CD4-positive, alpha-beta T cell treated with Interleukin-6 for 4 hours (primary cell): ENCODE data around the gene PID1.
"Not testable (repeated sequence)": the region's sequence is repeated elsewhere in the genome, so short reads cannot be mapped to it uniquely, and the experiment has no call there.

Experiments used
- DNase-seq: peaks from one replicate; pipeline ENCODE4 v3.0.0-alpha.2; 2020; ENCODE audit warnings: mixed read lengths

The PID1 gene

DNA sequence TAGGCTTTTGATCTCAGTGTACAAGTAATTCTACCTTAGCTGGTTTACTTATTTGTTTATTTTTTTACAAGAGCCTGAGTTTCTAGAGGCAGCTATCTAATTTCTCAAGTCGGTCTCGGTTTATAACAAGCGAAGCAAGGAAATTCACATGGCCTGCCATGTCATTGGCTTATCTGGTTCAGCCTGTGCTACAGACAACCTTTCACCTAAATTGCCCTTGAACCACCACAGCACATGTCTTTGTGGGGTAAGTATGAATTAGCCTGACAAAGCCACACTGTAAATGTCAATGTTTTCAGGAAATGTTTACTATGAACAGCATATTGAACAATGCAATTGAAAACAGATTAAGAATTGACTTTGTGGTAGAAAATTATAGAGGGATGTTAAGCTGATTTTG lies 167.1 kb downstream of the PID1 start:
- DNase-seq: no peak

DNA sequence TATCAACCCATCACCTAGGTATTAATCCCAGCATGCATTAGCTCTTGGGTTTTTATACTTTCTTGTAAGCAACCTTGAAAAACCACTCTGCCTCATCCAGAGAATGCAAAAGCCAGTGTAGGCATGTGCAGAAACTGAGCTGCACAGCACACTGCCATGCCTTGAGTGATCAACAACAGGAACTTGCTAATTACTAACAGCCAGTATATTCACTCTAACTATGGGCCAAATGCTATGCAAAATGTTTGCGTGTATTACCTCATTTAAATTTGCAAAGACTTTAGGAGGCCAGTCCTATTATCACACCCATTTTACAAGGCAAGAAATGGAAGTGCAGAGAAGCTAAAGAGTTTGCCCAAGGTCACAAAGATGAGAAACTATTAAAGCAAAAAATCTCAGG lies 169.8 kb downstream of the PID1 start:
- DNase-seq: no peak

DNA sequence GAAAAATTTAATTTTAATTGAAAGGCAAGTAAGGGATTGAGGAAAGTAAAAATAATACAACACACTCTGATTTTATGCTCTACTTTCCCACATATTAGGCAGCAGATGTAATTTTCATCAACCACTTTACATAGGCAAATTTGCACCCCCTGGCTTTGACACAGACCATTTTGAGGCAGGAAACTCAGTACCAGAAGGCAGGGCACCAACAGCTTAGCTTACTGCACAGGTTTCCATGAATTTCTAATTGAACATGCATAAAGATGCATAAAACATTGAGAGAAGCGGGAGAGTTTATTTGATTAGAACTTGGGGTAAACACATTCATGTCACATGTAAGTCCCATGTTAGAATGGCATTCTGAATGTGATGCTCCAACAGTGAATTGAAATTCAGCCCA lies 171.9 kb downstream of the PID1 start:
- no peak for DNase-seq

- DNase-seq: no peak
Observed at GRCh38 chr2:229098801-229099200, 172.3 kb downstream of the PID1 start.

DNA sequence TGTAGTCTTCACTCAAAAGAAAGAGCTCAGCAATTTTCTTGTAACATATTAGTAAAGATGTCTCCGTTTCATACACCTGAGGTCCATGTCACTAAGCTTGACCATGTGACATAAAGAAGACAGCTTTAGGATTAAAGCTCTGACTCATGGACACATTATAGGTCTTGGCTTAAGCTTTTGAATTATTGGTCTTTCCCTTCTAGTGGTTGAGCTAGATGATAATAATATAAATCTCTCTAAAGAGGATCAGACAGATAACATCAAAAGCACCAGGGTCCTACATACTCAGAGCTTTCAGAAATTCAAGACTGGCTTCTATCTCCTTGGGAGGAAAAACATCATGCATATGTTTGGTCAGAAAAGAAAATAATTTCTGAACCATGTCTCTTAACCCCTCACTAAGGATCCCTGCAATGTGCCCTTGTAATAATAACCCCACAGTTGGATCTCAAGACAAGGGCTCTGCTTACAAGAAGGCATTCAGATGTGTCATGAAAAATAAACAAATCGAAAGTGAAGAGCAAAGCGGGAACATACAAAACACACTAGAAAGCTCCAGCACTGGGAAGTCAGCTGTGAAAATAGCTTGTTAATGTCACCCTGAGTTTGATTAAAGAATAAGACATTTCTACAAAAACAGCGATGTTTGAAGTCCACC lies 174.5 kb downstream of the PID1 start:
- DNase-seq: no peak

- no peak for DNase-seq
Observed at GRCh38 chr2:229095472-229095871, 175.6 kb downstream of the PID1 start.

- no peak for DNase-seq
Observed at GRCh38 chr2:229090225-229090624, 180.9 kb downstream of the PID1 start.

- DNase-seq: no peak
Observed at GRCh38 chr2:229089776-229090175, 181.3 kb downstream of the PID1 start.

DNA sequence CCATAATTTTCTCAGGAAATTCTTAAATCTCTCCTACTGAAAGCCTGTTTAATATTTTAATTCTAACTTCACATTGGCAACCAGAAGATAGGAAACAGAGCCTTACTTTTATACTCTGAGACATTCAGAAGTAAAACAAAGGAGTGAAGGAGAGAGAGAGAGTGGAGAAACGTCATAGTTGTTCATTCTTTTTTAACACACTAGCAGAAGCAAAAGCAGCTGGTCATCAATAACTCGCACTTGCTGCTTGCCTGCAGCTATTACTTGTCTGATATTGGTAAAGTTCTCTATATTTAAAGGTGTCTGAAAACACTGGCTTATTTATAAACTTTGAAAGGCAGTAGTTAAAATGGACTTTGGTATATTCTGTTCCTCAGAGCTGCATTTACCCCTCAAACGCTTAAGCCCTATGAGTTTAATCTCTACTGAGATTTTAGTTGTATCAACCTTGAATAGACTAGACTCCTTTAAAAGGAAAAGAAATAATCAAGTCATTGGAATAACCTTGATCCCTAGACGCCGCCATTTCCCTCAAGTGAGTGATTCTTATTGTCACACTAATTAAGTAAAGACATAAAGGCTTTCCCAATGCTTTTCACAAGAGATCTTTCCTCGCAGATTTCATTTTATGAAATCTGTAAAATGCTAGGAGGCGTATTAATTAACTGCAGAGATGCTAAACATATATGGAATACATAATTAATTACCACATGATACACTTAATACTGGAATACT lies 182.0 kb downstream of the PID1 start:
- no peak for DNase-seq

DNA sequence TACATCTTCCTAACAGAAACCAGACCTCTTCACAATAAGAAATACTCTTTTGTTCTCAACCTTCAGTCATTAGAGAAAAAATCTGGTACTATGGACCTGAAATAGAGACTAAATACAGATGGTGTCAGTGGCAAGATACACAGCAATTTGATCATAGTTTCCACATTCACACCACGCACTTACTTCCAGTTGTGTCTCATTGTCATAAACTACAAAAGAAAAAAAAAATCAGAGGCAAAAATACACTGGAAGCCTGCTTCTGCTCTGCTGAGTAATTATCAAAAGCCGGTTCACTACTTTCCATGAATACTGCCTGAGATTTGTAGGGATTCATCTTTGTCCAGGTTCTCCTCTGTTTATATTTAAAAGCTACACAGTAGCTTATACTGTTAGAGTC lies 182.6 kb downstream of the PID1 start:
- DNase-seq: no peak

GRCh38 chr2:229087843-229088516 lies 183.1 kb downstream of the PID1 start:
- DNase-seq: no peak

DNA sequence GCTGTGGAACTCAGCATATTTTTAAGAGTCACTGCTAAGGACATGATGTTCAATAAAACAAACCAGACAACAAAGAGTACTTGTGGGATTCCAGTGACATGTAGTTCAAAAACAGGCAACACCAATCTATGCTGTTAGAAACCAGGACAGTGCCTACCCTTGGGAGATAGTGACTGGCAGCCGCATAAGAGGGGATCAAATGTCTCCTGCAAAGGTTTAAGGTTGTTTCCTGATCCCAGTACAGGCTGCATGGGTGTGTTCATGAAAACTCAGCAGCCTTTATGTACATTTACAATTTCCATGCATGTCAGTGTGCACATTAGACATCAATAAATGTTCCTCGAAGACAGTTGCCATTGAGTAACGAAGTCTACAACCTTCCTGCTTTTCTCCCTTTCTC lies 183.8 kb downstream of the PID1 start:
- DNase-seq: no peak

DNA sequence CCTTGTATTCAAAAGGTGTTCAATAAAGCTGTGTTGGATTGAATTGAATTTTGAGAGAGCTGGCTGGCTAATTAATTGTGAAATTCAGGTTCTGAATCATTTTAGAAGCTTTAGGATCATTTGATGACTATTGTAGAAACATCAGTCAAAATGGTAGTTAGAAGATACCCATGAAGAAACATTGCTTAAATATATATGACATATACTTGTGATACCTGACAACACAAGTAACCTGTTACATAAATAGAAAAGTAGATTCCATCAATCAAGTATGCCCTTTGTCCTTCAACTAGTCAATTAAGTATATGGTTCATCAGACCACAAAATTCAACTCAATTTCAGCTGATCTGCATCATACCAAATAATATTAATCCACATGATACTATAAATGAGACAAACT lies 185.6 kb downstream of the PID1 start:
- DNase-seq: no peak

- no peak for DNase-seq
Observed at GRCh38 chr2:229084447-229084846, 186.6 kb downstream of the PID1 start.

DNA sequence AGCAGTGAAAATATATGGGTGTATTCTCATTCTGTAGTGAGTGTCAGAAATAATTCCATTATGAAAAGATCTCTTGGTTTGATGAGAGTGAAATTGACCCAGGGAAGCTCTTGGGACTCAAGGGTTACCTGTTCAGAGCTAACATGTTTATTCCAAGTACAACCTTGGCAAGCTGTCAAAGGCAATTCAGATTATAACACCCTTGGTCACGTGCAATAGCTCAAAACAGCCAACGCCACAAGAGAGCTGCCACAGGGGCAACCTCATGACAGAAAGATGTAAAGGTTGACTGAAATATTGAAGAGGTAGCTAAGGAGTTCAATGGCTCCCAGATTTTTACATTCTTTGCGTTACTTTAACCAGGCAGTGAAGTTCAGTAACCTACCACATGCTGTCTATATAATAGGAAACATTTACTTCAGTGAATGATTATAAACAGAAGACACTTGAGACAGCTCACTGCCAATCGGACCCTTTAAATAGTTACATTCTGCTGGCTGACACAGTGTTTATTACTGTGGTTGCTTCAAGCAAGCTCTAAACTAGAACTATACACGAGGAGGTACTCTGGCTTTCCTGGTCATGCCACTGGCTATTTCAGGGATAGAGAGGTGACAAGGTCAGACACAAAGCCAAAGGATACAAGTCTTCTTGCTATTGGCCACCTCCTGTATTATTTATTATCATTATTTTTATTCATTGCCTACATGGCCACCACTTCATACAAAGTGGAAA lies 187.3 kb downstream of the PID1 start:
- no peak for DNase-seq

- DNase-seq: no peak
Observed at GRCh38 chr2:229081411-229081810, 189.7 kb downstream of the PID1 start.

- no peak for DNase-seq
Observed at GRCh38 chr2:229080172-229080571, 190.9 kb downstream of the PID1 start.

DNA sequence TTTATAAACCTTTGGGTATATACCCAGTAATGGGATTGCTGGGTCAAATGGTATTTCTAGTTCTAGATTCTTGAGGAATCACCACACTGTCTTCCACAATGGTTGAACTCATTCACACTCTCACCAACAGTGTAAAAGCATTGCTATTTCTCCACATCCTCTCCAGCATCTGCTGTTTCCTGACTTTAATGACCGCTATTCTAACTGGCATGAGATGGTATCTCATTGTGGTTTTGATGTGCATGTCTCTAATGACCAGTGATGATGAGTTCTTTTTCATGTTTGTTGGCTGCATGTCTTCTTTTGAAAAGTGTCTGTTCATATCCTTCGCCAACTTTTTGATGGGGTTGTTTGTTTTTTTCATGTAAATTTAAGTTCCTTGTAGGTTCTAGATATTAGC lies 194.2 kb downstream of the PID1 start:
- not testable (repeated sequence) for DNase-seq

DNA sequence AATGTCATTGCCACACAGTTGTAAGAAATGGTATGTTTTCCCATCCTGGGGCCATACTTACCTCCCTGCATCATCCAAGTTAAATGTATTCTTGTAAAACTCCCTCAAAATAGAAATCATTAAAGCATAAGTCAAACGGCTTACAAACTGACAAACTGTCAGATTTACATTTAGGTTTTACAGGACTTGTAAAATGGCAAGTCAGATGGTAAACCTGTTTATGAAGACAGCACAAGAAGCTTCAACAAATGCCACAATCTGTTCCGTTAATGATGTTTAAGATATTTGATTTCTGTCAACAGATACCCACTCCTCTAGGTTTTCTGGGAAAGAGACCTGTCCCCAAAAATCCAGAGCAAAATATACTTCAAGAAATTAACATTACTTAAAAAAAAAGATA lies 197.2 kb downstream of the PID1 start:
- DNase-seq: no peak

GRCh38 chr2:229071292-229071976 lies 199.7 kb downstream of the PID1 start:
- DNase-seq: no peak

GRCh38 chr2:229066121-229066715 lies 204.9 kb downstream of the PID1 start:
- no peak for DNase-seq

DNA sequence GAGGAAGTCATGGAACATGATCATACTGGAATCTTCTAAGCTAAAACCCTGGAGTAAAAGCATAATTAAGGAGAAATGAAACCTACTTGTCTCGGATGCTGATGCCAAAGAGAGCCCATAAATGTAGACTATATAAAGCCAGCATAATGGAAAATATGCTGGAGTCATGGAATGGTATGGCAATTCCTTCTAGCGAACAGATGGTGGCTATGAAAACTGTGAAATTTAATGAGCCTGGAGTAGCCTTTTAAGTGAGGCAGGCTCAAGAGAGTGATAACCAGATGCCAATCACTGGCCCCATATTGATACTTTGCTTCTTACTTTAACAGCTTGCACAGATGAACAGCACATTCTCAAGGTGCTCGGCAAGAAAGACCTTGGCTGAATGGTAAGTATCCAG lies 206.3 kb downstream of the PID1 start:
- DNase-seq: no peak

DNA sequence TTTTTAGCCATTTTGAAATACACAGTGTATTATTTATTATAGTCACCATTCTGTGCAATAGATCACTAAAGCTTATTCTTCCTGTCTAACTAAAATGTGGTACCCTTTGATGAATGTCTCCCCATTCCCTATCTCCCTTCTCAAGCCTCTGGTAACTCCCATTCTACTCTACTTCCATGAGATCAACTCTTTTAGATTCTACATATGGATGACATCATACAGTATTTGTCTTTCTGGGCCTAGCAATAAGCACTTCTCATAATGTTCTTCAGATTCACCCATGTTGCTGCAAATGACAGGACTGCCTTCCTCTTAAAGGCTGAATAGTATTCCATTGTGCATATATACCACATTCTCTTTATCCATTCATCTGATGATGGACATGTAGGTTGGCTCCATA lies 210.9 kb downstream of the PID1 start:
- no peak for DNase-seq
